ENCODE data around the gene SEMG1.

Gene SEMG1

GRCh38 chr20:45206725-45207124, at the start of gene SEMG1:
Gene SEMG1, plus strand, starts transcription at chr20:45207033. Its CDS starts 21 bp downstream, at chr20:45207054.
- DNase-seq, result no peak

- DNase-seq, result no peak
These were observed 48.9 kb upstream of the SEMG1 start for GRCh38 chr20:45157962-45158361.

- no peak for DNase-seq
These were observed 43.6 kb upstream of the SEMG1 start for GRCh38 chr20:45163083-45163803.

GRCh38 chr20:45164906-45165305, 41.9 kb upstream of the SEMG1 start:
- no peak for DNase-seq

- DNase-seq, result no peak
These were observed 33.3 kb upstream of the SEMG1 start for GRCh38 chr20:45173522-45173921.

- no peak for DNase-seq
These were observed 32.1 kb upstream of the SEMG1 start, which contains the start of gene PI3 for GRCh38 chr20:45174434-45175364. Gene PI3, plus strand, starts transcription at chr20:45174902. Its CDS starts 21 bp downstream, at chr20:45174923.

GRCh38 chr20:45176526-45177267, 30.1 kb upstream of the SEMG1 start:
- DNase-seq, result no peak

GRCh38 chr20:45179166-45179565, 27.7 kb upstream of the SEMG1 start:
- DNase-seq, result no peak

GRCh38 chr20:45181639-45182038, 25.2 kb upstream of the SEMG1 start:
- DNase-seq, result no peak

GRCh38 chr20:45183084-45183483, 23.7 kb upstream of the SEMG1 start:
- no peak for DNase-seq

GRCh38 chr20:45187693-45188092, 19.1 kb upstream of the SEMG1 start:
- no peak for DNase-seq

GRCh38 chr20:45189067-45189609, 17.7 kb upstream of the SEMG1 start:
- no peak for DNase-seq

GRCh38 chr20:45189861-45190260, 17.0 kb upstream of the SEMG1 start:
- no peak for DNase-seq

- DNase-seq, result no peak
These were observed 14.9 kb upstream of the SEMG1 start for GRCh38 chr20:45191926-45192325.

GRCh38 chr20:45193331-45193730, 13.5 kb upstream of the SEMG1 start:
- DNase-seq, result no peak

GRCh38 chr20:45209924-45210323, 3.1 kb downstream of the SEMG1 start:
- no peak for DNase-seq

- DNase-seq, result no peak
These were observed 5.0 kb downstream of the SEMG1 start for GRCh38 chr20:45211569-45212474.

GRCh38 chr20:45212836-45213235, 6.0 kb downstream of the SEMG1 start:
- DNase-seq, result no peak

GRCh38 chr20:45218124-45218523, 11.3 kb downstream of the SEMG1 start:
- DNase-seq, result no peak

- DNase-seq, result no peak
These were observed 11.8 kb downstream of the SEMG1 start for GRCh38 chr20:45218636-45219035.

GRCh38 chr20:45221076-45221475, 14.2 kb downstream of the SEMG1 start, which contains the start of gene SEMG2:
Gene SEMG2, plus strand, starts transcription at chr20:45221373. Its CDS starts 17 bp downstream, at chr20:45221390.
- no peak for DNase-seq

GRCh38 chr20:45223136-45223535, 16.3 kb downstream of the SEMG1 start:
- DNase-seq, result no peak

All from CD4-positive, alpha-beta T cell treated with Interleukin-6 for 4 hours (primary cell).